Naive thymus-derived CD4-positive, alpha-beta T cell (primary cell): Measurements from ENCODE around the gene WDR33. TPM values are rescaled to one million over a fixed set of nuclear protein-coding genes. Genes with fewer than 3 reads are reported as not detected.

Experiments
- ATAC-seq: fragments of 150-1000 bp; cut with Tn5 transposase; 2 replicates; pipeline ENCODE4 v1.10.0; 2021; ENCODE audit warnings: mild to moderate bottlenecking, moderate library complexity
- CTCF ChIA-PET: fragments of 350-600 bp; sonication (Branson Sonifier 250); formaldehyde crosslinking; loops from one replicate; lab custom pipeline; 2021; ENCODE audit warnings: antibody characterized with exemption; lab: Charles Lee
- POLR2A ChIA-PET: fragments of 350-600 bp; sonication (Branson Sonifier 250); formaldehyde crosslinking; loops from one replicate; lab custom pipeline; 2021; ENCODE audit warnings: antibody characterized with exemption, inconsistent platforms; lab: Charles Lee
- DNase-seq, 9 donors: peaks; one replicate each; pipeline versions ENCODE4 v3.0.0 to v3.0.0-alpha.2; 2020 to 2022; ENCODE audit warnings: mixed read lengths in 1 of 9
- H3K27ac ChIP-seq: one replicate; pipeline ENCODE4 v1.7.0; 2013; ENCODE audit warnings: mild to moderate bottlenecking, low read depth, low read length, moderate library complexity
- H3K27me3 ChIP-seq, 2 donors: one replicate each; pipeline ENCODE4 v1.7.0; 2013; ENCODE audit warnings: low read length in 2 of 2, mild to moderate bottlenecking in 2 of 2, moderate library complexity in 2 of 2; ENCODE audit not compliant: control insufficient read depth in 2 of 2, insufficient read depth in 2 of 2
- H3K36me3 ChIP-seq, 3 experiments: 1 replicate in 2 of 3; 2 replicates in 1 of 3; pipeline ENCODE4 v1.7.0; 2013; ENCODE audit warnings: low read length in 3 of 3, mild to moderate bottlenecking in 3 of 3, moderate library complexity in 1 of 3; ENCODE audit not compliant: insufficient read depth in 3 of 3, control insufficient read depth in 2 of 3
- H3K4me1 ChIP-seq, 2 donors: one replicate each; pipeline ENCODE4 v1.7.0; 2013; ENCODE audit warnings: low read length in 2 of 2, mild to moderate bottlenecking in 2 of 2, moderate library complexity in 1 of 2; ENCODE audit not compliant: control insufficient read depth in 2 of 2, insufficient read depth in 2 of 2
- H3K4me3 ChIP-seq: 2 replicates; pipeline ENCODE4 v1.7.0; 2013; ENCODE audit warnings: mild to moderate bottlenecking, low read length
- H3K9me3 ChIP-seq, 3 experiments: 1 replicate in 2 of 3; 2 replicates in 1 of 3; pipeline ENCODE4 v1.7.0; 2013; ENCODE audit warnings: low read length in 3 of 3; ENCODE audit not compliant: control insufficient read depth in 2 of 3
- H3K27ac Mint-ChIP-seq, 9 donors: one replicate each; pipeline ENCODE4 v1.8.0; 2020 to 2022; ENCODE audit warnings: mixed read lengths in 9 of 9, mild to moderate bottlenecking in 8 of 9, moderate library complexity in 5 of 9, inconsistent platforms in 2 of 9
- H3K27me3 Mint-ChIP-seq, 5 donors: one replicate each; pipeline ENCODE4 v1.8.0; 2021 to 2022; ENCODE audit warnings: mixed read lengths in 5 of 5, mild to moderate bottlenecking in 1 of 5
- H3K36me3 Mint-ChIP-seq, 5 donors: one replicate each; pipeline ENCODE4 v1.8.0; 2020 to 2022; ENCODE audit warnings: mixed read lengths in 5 of 5, mild to moderate bottlenecking in 3 of 5, inconsistent platforms in 1 of 5
- H3K4me1 Mint-ChIP-seq, 7 donors: one replicate each; pipeline ENCODE4 v1.8.0; 2020 to 2022; ENCODE audit warnings: mixed read lengths in 7 of 7, mild to moderate bottlenecking in 3 of 7, inconsistent platforms in 1 of 7
- H3K4me3 Mint-ChIP-seq, 10 donors: one replicate each; pipeline ENCODE4 v1.8.0; 2020 to 2022; ENCODE audit warnings: mild to moderate bottlenecking in 10 of 10, mixed read lengths in 10 of 10, moderate library complexity in 6 of 10, inconsistent platforms in 2 of 10
- H3K9me3 Mint-ChIP-seq, 11 donors: one replicate each; pipeline ENCODE4 v1.8.0; 2020 to 2022; ENCODE audit warnings: mixed read lengths in 11 of 11, mild to moderate bottlenecking in 4 of 11, inconsistent platforms in 1 of 11, moderate library complexity in 1 of 11
- intact Hi-C, 2 donors: fragments of 100-400 bp; cut with micrococcal nuclease; formaldehyde crosslinking; loops; one replicate each; pipeline ENCODE4 v1.15.1; 2023
- polyA plus RNA-seq, 2 donors: library from polyadenylated mRNA; unstranded; fragments of 300-500 nt; fragmentation: Illumina TruSeq; gene quantifications; one replicate each; pipeline ENCODE4 v1.2.3, GENCODE V29; 2021
- total RNA-seq, 6 experiments: library from RNA in 5 of 6; stranded (reverse) in 5 of 6; gene quantifications; 1 replicate in 5 of 6; 2 replicates in 1 of 6; pipeline ENCODE4 v1.2.3 and lab custom pipeline; 2021 to 2026

The WDR33 gene
- total and polyA plus RNA-seq, 7 experiments from 2014 or later: 36.7 to 98.7 (median 67.1) TPM

DNA sequence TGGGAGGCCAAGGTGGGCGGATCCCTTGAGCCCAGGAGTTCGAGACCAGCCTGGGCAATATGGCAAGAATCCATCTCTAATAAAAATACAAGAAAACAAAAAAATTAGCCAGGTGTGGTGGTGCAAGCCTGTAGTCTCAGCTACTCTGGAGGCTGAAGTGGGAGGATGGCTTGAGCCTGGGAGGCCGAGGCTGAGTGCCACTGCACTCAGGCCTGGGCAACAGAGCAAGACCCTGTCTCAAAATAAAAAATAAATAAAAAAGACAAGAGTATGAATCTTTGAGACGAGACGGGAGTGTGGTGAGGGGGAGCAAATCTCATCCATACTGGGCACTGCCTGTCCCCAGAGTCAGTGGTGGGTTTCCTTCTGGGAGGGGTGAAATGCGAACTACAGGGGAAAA, 152.8 kb downstream of the WDR33 start:
- CTCF ChIA-PET: no interaction called here
- Mint-ChIP-seq H3K27me3 (peaks cover 9 to 22% (median 18%) of the 10 kb centered on the region in 5 donors), H3K27ac (no peak overlapping the region), H3K9me3 (peaks cover 0 to 1% (median 0%) of the 10 kb centered on the region in 11 donors), H3K4me3 (no peak overlapping the region), H3K36me3 (no peaks in the 10 kb centered on the region), H3K4me1 (peaks cover 0 to 6% (median 0%) of the 10 kb centered on the region in 7 donors)
- H3K36me3 ChIP-seq: no peaks in the 10 kb centered on the region
- DNase-seq: no peak
- H3K27ac ChIP-seq: no peak overlapping the region
- H3K4me1 ChIP-seq: no peaks in the 10 kb centered on the region
- no peak overlapping the region for H3K4me3 ChIP-seq
- no peak for ATAC-seq
- H3K27me3 ChIP-seq: no peaks in the 10 kb centered on the region
- H3K9me3 ChIP-seq: no peaks in the 10 kb centered on the region
- intact Hi-C loops: no loop called here
- POLR2A ChIA-PET: no interaction called here

GRCh38 chr2:127657232-127657595, 153.8 kb downstream of the WDR33 start:
- Histone ChIP-seq H3K4me3 (no peak overlapping the region), H3K9me3 (no peaks in the 10 kb centered on the region), H3K27me3 (no peaks in the 10 kb centered on the region), H3K4me1 (no peaks in the 10 kb centered on the region), H3K36me3 (no peaks in the 10 kb centered on the region), H3K27ac (no peak overlapping the region)
- H3K27me3 Mint-ChIP-seq: peaks cover 8 to 20% (median 14%) of the 10 kb centered on the region in 5 donors
- intact Hi-C loops: no loop called here
- ChIA-PET POLR2A (no interaction called here), CTCF (no interaction called here)
- ATAC-seq (no peak), DNase-seq (no peak)
- H3K4me3 Mint-ChIP-seq: no peak overlapping the region
- peaks cover 0 to 1% (median 0%) of the 10 kb centered on the region in 11 donors for H3K9me3 Mint-ChIP-seq
- H3K4me1 Mint-ChIP-seq: peaks cover 0 to 6% (median 0%) of the 10 kb centered on the region in 7 donors
- no peak overlapping the region for H3K27ac Mint-ChIP-seq
- no peaks in the 10 kb centered on the region for H3K36me3 Mint-ChIP-seq

- POLR2A ChIA-PET: no interaction called here
- intact Hi-C loops: no loop called here
- H3K36me3 ChIP-seq: no peaks in the 10 kb centered on the region
- CTCF ChIA-PET: interaction anchor here (10.3 kb wide), 1 partner anchor 65 kb away, joined by 141 read pairs; no protein-coding TSS in a partner anchor
- H3K4me3 Mint-ChIP-seq: no peak overlapping the region
- peaks cover 0 to 1% (median 0%) of the 10 kb centered on the region in 11 donors for H3K9me3 Mint-ChIP-seq
- H3K9me3 ChIP-seq: no peaks in the 10 kb centered on the region
- no peaks in the 10 kb centered on the region for H3K27me3 ChIP-seq
- peaks cover 0 to 6% (median 0%) of the 10 kb centered on the region in 7 donors for H3K4me1 Mint-ChIP-seq
- no peak overlapping the region for H3K27ac Mint-ChIP-seq
- no peak overlapping the region for H3K27ac ChIP-seq
- no peaks in the 10 kb centered on the region for H3K36me3 Mint-ChIP-seq
- no peak overlapping the region for H3K4me3 ChIP-seq
- DNase-seq (no peak), ATAC-seq (peak; percentile 7)
- H3K4me1 ChIP-seq: no peaks in the 10 kb centered on the region
- peaks cover 4 to 15% (median 8%) of the 10 kb centered on the region in 5 donors for H3K27me3 Mint-ChIP-seq
Measured at GRCh38 chr2:127656569-127657231, 154.3 kb downstream of the WDR33 start.

- H3K4me3 ChIP-seq: no peak overlapping the region
- Mint-ChIP-seq H3K36me3 (no peaks in the 10 kb centered on the region), H3K27ac (no peak overlapping the region), H3K9me3 (no peaks in the 10 kb centered on the region), H3K4me1 (peaks cover 0 to 6% (median 0%) of the 10 kb centered on the region in 7 donors), H3K4me3 (no peak overlapping the region), H3K27me3 (peaks cover 0 to 6% (median 0%) of the 10 kb centered on the region in 5 donors)
- intact Hi-C loops: no loop called here
- ChIA-PET POLR2A (no interaction called here), CTCF (interaction anchor here (10.3 kb wide), 1 partner anchor 64 kb away, joined by 141 read pairs; no protein-coding TSS in a partner anchor)
- no peaks in the 10 kb centered on the region for H3K36me3 ChIP-seq
- DNase-seq (no peak), ATAC-seq (no peak)
- H3K9me3 ChIP-seq: no peaks in the 10 kb centered on the region
- H3K27ac ChIP-seq: no peak overlapping the region
- no peaks in the 10 kb centered on the region for H3K4me1 ChIP-seq
- H3K27me3 ChIP-seq: no peaks in the 10 kb centered on the region
Measured at GRCh38 chr2:127655209-127656073, 155.5 kb downstream of the WDR33 start.

GRCh38 chr2:127654838-127655175, 156.2 kb downstream of the WDR33 start:
- H3K27ac ChIP-seq: no peak overlapping the region
- H3K4me3 Mint-ChIP-seq: no peak overlapping the region
- no peaks in the 10 kb centered on the region for H3K27me3 ChIP-seq
- H3K27me3 Mint-ChIP-seq: peaks cover 0 to 6% (median 0%) of the 10 kb centered on the region in 5 donors
- peaks cover 0 to under 1% of the 10 kb centered on the region in 2 donors for H3K4me1 ChIP-seq
- no peaks in the 10 kb centered on the region for H3K36me3 ChIP-seq
- H3K9me3 ChIP-seq: no peaks in the 10 kb centered on the region
- DNase-seq: no peak
- ChIA-PET CTCF (interaction anchor here (10.3 kb wide), 1 partner anchor 63 kb away, joined by 141 read pairs; no protein-coding TSS in a partner anchor), POLR2A (no interaction called here)
- intact Hi-C loops: no loop called here
- no peak overlapping the region for H3K4me3 ChIP-seq
- H3K9me3 Mint-ChIP-seq: no peaks in the 10 kb centered on the region
- peaks cover 0 to 5% (median under 1%) of the 10 kb centered on the region in 7 donors for H3K4me1 Mint-ChIP-seq
- H3K36me3 Mint-ChIP-seq: no peaks in the 10 kb centered on the region
- H3K27ac Mint-ChIP-seq: no peak overlapping the region
- ATAC-seq: no peak

DNA sequence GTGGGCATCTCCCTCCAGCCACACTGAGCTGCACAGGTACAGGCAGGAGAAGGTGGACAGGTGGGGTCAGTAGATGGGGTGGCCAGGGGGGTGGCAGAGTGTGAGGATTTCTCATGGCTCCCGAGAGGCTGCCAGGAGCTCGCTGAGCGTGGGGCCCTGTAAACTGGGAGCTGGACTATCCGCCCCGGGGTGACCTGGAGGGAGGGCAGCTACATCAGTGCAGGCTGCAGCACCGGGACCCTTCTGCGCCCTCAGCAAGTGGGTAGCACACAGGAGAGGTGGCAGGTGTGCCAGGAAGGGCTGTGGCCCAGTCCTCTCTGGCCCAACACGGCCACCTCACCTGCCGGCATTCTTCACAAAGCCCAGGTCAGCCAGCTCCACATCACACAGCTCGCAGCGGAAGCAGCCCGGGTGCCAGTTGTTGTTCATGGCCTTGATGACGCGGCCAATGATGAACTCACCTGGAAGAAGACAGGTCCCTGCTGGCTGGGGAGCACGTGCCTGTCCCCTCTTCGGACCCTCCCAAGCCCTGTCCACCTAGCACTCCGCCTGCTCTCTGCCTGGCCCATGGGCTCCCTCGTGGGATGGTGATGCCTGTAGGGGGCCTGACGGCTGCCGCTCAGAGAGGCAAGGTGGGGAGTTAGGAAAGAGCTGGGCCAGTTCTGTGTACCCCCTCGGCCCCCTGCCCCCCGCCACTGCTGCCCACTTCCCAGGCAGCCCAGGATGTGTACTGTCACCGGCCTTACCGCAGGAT, 156.7 kb downstream of the WDR33 start:
- Histone ChIP-seq H3K27me3 (no peaks in the 10 kb centered on the region), H3K4me1 (peaks cover 0 to 6% of the 10 kb centered on the region in 2 donors), H3K27ac (no peak overlapping the region), H3K36me3 (no peaks in the 10 kb centered on the region), H3K9me3 (no peaks in the 10 kb centered on the region), H3K4me3 (no peak overlapping the region)
- Mint-ChIP-seq H3K4me1 (peaks cover 4 to 6% (median 5%) of the 10 kb centered on the region in 7 donors), H3K27me3 (peaks cover 0 to 6% (median 0%) of the 10 kb centered on the region in 5 donors), H3K27ac (no peak overlapping the region), H3K9me3 (no peaks in the 10 kb centered on the region), H3K4me3 (no peak overlapping the region), H3K36me3 (no peaks in the 10 kb centered on the region)
- intact Hi-C loops: no loop called here
- ChIA-PET POLR2A (no interaction called here), CTCF (interaction anchor here (0.5 to 10.3 kb wide), 2 partner anchors 63 to 65 kb away, joined by 3 to 141 read pairs; no protein-coding TSS in a partner anchor)
- ATAC-seq (no peak), DNase-seq (no peak)
